ENCODE results near the gene SMPD1. TPM values are rescaled to one million over a fixed set of nuclear protein-coding genes. Genes with fewer than 3 reads are reported as not detected.

SMPD1 gene
- total and polyA plus RNA-seq, 9 of the 15 experiments (the other 6 are each of a cell fraction or from before 2014, with no cell fraction given) = 0.90 to 9.9 (median 5.2) TPM

GRCh38 chr11:6437993-6438392 lies 47.7 kb downstream of the SMPD1 start:
- Histone ChIP-seq H3K79me2 (ENCODE audit: control insufficient read depth, insufficient read depth, low read length) (no peaks in the 10 kb centered on the region), H3K36me3 (ENCODE audit: control insufficient read depth, insufficient read depth, low read length) (no peaks in the 10 kb centered on the region), H3K4me1 (replicated peaks in 1 of 2; ENCODE audit: control insufficient read depth in 2 of 2, insufficient read depth in 2 of 2, low read length in 2 of 2) (peaks cover 10 to 12% of the 10 kb centered on the region in 2 experiments; a peak in 3 of 5 replicates), H3K27ac (ENCODE audit: extremely low read depth, low read depth, low read length) (no peak overlapping the region), H3K9me3 (replicated peaks; ENCODE audit: control insufficient read depth, insufficient read depth, low read depth, low read length) (no peaks in the 10 kb centered on the region), H3K4me2 (ENCODE audit: insufficient read depth, low read length) (no peak overlapping the region), H3K4me3 (no peak overlapping the region), H3K27me3 (ENCODE audit: control insufficient read depth in 2 of 2, insufficient read depth in 2 of 2, low read length in 2 of 2) (peaks cover 1 to 8% of the 10 kb centered on the region in 2 experiments; a peak in 2 of 5 replicates), H3K9me1 (ENCODE audit: control insufficient read depth, insufficient read depth, low read length) (no peaks in the 10 kb centered on the region), H4K20me1 (replicated peaks; ENCODE audit: control insufficient read depth, insufficient read depth, low read length) (no peaks in the 10 kb centered on the region), H3K9ac (ENCODE audit: insufficient read depth in 1 of 2, low read depth in 2 of 2, low read length in 2 of 2) (no peak overlapping the region), H2AFZ (ENCODE audit: low read depth, low read length) (peak overlapping the region; percentile 78)
- FAIRE-seq = no peak
- DNase-seq (ENCODE audit: extremely low read depth in 1 of 4, low spot score in 3 of 4) = no peak
- BruUV-seq (replicated peaks) = no TSS peak
- ChIA-PET CTCF (ENCODE audit: low intra/inter-chr PET ratio) (interaction anchor here (1.3 kb wide), 1 partner anchor 319 kb away, joined by 5 read pairs; no protein-coding TSS in a partner anchor), POLR2A (interaction anchor here (0.5 to 1.7 kb wide), 6 partner anchors 8 to 84 kb away, joined by 3 to 5 read pairs (median 4); partner anchors contain the start of gene APBB1)
- intact Hi-C loops (cut with micrococcal nuclease) (no loop called here), in situ Hi-C loops (cut with MboI) (no loop called here)
- ATAC-seq = no peak
- TF ChIP-seq, protein P1, sequence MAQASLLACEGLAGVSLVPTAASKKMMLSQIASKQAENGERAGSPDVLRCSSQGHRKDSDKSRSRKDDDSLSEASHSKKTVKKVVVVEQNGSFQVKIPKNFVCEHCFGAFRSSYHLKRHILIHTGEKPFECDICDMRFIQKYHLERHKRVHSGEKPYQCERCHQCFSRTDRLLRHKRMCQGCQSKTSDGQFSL (CRISPR knock-in tag; IDR thresholded peaks at IDR 0.05) = no peak
- TF ChIP-seq, protein P1 (tag; IDR thresholded peaks at IDR 0.05) = no peak
- 0 out of 2 replicates have a peak, but pooled peaks have one; percentile 38 for TF ChIP-seq RAD51 (IDR thresholded peaks at IDR 0.05; ENCODE audit: borderline replicate concordance, low read depth)
- peak; percentile 68 for TF ChIP-seq USF1 (CRISPR knock-in tag; IDR thresholded peaks at IDR 0.05)
- no peak for TF ChIP-seq ZNF512 (tag; IDR thresholded peaks at IDR 0.05)
- TF ChIP-seq HDAC3 (IDR thresholded peaks at IDR 0.05; ENCODE audit: borderline replicate concordance, partially characterized antibody) = no peak
- TF ChIP-seq SPI1 (IDR thresholded peaks at IDR 0.05; ENCODE audit: borderline replicate concordance, low read depth, low read length) = 0 out of 2 replicates have a peak, but pooled peaks have one; percentile 17
- no peak for TF ChIP-seq TAF1 (IDR thresholded peaks at IDR 0.05; ENCODE audit: control insufficient read depth, extremely low read depth, insufficient read depth, low read length, severe bottlenecking)
- no peak for TF ChIP-seq TFAM (CRISPR knock-in tag; conservative IDR thresholded peaks at IDR 0.05)
- 0 out of 2 replicates have a peak, but pooled peaks have one; percentile 5 for TF ChIP-seq BHLHE40 (IDR thresholded peaks at IDR 0.05; ENCODE audit: low read length)
- TF ChIP-seq ZNF76 (CRISPR knock-in tag; IDR thresholded peaks at IDR 0.05; ENCODE audit: borderline replicate concordance) = no peak
- peak; percentile 68 for TF ChIP-seq USF2 (CRISPR knock-in tag; IDR thresholded peaks at IDR 0.05)
- TF ChIP-seq, protein P2, sequence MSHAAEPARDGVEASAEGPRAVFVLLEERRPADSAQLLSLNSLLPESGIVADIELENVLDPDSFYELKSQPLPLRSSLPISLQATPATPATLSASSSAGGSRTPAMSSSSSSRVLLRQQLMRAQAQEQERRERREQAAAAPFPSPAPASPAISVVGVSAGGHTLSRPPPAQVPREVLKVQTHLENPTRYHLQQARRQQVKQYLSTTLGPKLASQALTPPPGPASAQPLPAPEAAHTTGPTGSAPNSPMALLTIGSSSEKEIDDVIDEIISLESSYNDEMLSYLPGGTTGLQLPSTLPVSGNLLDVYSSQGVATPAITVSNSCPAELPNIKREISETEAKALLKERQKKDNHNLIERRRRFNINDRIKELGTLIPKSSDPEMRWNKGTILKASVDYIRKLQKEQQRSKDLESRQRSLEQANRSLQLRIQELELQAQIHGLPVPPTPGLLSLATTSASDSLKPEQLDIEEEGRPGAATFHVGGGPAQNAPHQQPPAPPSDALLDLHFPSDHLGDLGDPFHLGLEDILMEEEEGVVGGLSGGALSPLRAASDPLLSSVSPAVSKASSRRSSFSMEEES (CRISPR knock-in tag; IDR thresholded peaks at IDR 0.05) = peak; percentile 39
- WGBS (ENCODE audit: insufficient coverage, low coverage, missing lambda C conversion rate) = 22% methylated on average over 3 of the region's 3 CpGs

Measured in K562 (cell line).